ENCODE results near the gene KIF6.

Gene KIF6

DNA sequence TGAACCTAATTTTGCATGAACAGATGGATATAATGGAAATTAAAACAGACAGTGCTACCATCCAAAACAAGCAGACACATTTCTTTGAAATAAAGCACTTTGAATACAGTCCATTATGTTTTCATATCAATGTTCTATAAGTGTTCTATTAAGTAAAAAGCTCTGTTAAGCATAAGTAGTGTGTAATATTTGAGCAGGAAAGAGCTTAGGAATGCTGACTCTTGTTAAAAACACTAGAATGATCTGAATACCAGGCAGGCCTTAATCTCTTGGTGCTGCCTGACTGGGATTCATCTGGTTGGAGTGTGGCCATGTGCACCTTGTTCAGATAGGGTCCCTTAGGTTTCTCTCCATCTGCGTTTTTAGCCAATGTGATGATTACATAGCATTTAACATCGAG is 130.9 kb downstream of the KIF6 start:
- no peak for DNase-seq (ENCODE audit: low read depth)

DNA sequence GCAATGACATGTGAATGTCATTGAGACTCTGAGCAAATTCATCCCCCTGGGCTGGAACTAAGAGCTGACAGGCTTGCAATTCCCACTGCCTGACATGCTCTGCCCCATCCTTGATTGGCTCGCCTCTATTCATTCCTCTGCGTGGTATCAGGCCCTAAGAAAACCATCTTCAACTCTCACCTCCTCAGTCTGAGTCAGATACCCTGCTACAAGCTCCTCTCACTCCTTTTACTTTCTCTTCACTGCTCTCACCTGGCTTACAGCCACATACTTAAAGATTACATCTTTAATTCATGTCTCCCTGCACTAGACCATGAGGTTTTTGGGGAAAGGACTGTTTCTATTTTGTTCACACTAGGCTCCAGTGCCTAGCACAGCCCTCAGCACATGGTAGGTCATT is 131.6 kb downstream of the KIF6 start:
- DNase-seq (ENCODE audit: low read depth): no peak

DNA sequence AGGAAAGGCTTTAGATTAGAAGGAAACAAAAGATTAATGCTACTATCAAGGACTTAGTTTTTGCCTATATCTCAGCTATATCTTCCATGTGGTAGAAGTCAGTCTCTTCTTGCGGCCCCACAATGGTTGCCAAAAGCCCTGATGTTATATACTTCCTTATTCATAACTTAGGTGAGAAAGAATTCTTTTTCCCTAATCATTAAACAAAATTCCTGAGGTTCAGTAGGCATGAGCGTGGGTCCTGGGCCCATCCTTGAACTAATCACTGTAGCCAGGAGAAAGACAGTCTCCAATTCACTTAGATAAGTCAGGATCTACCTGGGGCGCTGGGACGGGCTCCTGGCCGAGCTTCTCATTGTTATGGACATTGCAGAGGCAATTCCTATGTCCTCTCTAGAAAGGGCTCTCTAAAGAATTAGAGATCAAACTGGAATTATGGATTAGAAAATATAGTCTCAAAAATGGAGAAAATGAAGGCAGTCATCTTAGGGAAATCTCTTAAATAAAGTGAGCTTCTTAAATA is 134.3 kb downstream of the KIF6 start:
- DNase-seq (ENCODE audit: low read depth): no peak

DNA sequence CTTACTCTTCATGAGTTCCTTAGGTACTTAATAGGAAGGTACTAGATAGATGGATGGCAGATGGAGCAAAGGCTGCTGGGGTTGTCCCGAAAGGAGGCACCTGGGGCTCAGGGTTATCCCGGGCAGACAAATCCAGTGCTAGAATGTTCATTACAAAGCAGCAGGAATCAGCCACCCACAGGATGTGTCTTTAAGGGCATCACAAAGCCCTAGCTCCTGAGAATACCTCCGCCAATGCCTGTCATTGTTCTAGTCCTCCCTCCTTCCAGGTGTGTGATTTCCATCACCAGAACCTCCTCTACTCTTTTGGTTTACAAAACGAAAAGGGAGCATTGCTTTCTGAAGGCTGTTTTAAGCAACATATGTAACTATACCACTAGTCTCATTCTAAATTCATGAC is 138.1 kb downstream of the KIF6 start:
- DNase-seq (ENCODE audit: low read depth): no peak

DNA sequence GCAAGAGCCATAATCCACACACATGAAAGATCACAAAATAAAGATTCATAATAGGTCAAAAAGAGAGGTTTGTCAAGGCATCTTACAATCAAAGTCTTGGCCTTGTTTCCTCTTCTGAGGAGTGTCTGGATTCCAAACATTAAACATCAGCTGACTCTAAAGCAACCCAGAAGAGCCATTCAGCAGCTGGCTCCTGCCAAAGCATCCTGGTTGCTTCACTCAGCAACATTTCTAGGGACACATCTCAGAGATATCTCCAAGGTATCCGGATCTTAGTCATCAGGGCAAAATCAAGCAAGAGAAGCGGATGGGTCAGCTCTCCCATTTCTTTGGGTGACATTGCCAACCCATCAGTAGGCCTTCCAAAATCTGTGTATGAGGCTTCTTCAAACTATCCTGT is 139.6 kb downstream of the KIF6 start:
- DNase-seq (ENCODE audit: low read depth): no peak

DNA sequence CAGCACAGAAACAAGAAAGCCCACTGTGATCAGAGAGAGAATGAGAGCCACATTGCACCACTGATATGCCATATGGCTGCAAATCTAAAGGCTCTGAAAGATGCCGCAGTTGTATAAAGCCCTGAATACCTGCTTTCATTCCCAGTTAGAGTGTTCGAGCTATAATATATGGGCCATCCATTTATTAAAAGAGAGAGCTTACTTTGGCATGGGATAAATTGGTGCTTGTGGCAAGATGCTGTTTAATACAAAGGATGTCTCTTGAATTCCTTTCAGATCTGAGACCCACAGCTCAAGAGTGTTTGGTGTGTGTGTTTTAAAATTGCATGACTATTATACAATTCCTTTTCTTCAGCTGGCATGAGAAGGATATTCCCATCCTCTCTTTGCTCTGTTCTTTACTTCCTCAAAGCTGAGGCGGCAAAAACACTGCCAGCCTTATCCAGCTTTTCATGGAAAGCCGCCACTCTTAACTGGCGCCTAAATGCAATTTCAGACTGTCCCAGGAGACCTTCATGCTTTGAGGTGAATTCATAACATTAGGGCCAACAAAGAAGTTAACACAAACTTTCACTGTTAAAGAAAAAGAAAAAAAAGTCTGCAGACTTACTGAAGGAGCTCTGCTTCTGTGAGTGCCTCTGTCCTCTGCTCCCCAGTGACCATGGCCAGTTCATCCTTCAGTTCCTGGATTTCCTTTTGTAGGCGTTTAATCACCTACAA is 147.6 kb downstream of the KIF6 start:
- DNase-seq (ENCODE audit: low read depth): no peak

DNA sequence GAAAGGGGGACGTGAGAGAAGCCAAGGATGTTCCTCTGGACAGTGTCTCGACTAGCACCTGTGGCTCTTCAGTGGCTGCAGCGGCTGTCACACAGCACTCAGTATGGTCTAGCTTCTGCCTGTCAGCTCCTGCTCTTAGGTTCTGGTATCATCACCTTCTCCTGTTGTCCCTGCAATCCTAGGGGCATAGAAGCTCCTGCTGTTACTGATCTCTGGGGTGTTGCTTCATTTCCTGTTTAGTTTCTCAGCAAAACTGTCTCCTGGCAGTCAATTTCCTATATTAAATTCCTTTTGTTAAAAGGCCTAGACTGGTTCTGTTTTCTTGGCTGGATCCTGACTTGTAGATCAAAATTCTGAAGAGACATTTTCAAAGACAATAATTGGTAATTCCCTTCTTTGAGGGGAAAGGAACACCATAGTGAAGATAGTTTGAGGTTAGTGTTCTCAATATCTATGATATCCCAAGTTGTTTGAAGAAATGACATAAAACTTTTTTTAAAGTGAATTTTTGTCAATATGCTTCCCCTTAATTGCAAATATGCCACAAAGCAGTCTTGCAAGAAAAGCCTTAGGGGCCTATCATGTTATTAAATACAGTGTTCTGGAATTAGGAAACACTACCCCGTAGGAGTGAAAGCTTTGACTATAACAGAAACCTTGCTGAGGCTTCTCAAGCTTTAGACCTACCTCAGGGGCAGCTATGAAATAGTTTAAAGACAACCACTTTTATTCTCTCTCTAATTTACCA is 148.5 kb downstream of the KIF6 start:
- no peak for DNase-seq (ENCODE audit: low read depth)

DNA sequence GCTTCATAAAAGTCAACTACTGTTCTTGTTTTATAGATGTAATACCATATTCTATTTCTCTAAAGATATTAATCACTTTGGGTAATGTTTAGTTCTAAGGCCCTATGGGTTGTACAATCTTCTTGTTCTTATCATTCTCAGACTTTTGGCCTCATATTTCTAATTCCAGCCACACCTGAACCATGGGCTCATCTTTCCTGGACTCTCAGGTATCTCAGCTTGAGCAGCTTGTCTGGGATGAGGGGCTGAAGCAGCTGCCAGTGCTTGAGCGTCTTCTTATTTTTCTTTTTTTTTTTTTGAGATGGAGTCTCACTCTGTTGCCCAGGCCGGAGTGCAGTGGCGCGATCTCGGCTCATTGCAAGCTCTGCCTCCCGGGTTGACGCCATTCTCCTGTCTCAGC is 150.2 kb downstream of the KIF6 start:
- no peak for DNase-seq (ENCODE audit: low read depth)

DNA sequence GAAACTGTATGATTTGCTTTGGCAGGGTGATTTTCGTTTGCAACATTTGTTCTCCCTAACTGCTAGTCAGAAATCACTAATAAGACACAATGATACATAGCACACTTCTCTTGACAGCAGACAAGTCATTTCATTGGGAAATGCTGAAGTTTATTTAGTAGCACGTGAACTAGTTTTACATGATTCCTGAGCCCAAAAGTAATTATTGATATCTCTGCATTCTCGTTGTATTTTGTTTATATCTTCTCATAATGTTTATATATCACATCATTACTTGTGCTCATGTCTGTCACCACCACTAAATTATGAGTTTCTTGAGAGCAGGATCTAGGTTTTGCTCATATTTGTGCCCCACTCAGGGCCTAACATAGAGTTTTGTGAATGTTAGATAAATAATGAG is 151.7 kb downstream of the KIF6 start:
- no peak for DNase-seq (ENCODE audit: low read depth)

DNA sequence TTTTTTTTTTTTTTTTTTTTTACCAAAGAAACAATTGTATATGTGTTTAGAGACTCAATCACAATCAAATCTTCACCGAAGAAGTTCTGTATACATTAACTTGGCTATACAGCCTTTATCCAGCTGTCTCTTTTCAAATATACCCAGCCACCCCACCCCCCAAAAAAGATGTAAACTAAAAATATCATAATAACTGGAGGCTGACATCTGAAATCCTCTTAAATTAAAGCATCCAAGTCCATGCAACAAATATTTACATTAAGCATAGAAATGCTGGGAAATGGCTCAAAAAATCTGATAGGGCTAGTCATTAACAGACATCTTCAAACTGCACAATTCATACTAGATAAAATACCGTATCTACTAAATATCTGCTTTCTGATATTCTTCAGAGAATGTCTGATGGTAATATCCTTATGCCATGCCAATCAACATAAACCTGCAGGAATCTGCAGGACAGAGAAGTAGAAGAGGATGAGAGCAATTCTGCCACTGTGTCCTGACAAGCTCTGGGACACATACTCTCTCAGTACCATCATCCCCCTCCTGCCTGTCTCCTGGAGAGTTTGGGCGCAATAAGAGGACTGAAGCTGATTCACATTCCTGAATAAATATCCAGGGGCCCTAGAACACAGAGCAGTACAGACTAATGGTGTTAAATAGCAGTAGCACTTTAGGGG is 152.4 kb downstream of the KIF6 start:
- DNase-seq (ENCODE audit: low read depth): no peak

DNA sequence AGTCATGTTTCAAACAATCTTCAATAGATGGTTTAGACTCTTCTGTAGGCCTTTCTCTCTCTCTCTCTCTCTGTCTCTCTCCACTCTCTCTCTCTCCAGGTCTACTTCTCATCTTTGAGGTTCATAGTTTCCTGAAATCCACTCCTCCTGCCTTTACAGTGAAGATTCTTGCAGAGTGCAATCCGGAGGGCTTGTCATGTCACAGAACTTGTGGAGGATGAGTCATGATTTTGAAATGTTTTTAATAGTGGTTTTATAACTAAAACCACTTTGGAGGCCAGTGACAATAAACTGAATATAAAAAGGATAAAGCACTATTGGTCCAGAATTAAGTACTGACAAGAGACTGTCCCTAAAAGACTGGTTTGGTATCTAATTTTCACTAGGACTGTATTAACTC is 156.3 kb downstream of the KIF6 start:
- no peak for DNase-seq (ENCODE audit: low read depth)

DNA sequence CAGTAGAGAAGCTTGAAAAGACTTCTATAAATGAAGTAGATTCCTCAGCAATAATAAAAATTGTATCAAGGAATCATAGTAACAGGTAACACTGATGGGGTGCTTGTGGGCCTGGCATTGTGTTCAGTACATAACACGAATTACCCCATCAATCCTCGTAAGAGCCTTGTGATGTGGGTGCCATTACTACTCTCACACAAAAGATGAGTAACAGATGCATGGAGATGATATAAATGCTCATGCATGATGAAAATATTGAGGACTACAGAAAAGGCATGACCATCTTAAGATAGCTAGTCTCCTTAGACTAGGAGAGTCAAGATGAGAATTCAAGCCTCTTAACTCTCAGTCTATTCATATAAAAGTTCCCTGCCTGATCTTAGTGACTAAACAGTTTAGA is 158.1 kb downstream of the KIF6 start:
- no peak for DNase-seq (ENCODE audit: low read depth)

DNA sequence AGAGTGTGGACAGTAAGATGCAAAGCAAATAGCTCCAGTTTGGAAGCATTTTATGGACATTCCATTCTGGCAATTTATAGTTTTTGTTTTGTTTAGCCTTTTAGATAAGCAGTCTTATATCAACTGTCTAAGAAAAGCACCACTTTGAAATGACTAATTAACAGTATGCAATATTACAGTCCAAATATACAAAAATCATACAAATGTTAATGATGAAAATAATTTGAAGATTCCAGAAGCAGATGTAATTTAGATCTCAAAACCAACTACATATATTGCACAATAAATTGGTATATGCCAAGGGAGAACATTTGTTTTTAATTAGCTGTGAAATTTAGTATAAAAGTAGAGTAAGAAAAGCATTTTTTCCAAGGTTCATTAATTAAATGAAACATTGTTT is 158.8 kb downstream of the KIF6 start:
- no peak for DNase-seq (ENCODE audit: low read depth)

DNA sequence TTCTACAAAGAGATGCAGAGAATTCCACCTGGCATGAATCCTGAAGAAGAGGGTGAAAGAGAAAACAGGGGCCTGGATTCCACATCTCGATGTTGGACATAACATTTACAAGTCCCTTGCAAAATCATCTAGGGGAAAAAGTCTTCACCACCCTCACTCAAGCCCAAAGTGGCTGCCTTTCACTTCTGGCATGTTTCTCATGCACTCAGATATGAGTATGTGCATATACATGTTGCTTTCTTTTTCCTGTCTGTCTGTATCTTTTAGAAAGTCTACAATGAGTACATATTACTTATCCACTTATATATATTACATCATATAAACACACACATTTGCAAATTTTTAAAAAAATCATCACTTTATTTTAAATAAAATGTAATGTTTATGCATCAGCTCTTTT is 159.3 kb downstream of the KIF6 start:
- no peak for DNase-seq (ENCODE audit: low read depth)

DNA sequence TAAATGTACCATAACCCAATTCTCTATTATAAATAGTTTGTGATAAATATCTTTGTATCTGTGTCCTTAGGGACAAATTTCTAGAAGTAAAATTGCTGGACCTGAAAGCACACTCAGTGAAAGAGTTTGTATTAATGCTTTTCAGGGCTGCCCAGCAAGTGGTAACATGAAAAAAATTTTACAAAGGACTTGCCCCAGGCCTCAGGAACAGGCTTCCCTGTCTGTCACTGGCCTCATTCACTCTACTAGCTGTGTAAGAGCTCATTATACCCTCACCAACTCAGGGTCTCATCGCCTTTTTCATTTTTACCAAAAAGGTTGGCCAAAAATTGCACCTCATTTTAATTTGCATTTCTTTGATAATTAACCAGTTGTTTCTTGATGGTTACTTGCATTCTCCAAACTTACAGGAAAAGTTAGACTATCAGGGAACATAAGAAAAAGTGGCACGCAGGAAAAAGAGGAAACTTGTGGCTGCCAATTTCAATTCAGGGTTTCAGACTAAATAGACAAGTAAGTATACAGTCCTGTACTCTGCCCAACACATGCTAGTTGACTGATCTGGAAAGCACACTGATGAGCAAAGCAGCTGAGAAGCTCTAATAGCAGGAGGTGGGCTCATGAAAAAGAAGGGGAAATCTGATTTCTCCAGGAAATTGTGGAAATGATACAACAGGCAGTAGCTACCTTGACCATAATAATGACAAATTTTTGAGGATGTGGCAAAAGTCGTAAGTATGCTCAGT is 161.5 kb downstream of the KIF6 start:
- DNase-seq (ENCODE audit: low read depth): no peak

DNA sequence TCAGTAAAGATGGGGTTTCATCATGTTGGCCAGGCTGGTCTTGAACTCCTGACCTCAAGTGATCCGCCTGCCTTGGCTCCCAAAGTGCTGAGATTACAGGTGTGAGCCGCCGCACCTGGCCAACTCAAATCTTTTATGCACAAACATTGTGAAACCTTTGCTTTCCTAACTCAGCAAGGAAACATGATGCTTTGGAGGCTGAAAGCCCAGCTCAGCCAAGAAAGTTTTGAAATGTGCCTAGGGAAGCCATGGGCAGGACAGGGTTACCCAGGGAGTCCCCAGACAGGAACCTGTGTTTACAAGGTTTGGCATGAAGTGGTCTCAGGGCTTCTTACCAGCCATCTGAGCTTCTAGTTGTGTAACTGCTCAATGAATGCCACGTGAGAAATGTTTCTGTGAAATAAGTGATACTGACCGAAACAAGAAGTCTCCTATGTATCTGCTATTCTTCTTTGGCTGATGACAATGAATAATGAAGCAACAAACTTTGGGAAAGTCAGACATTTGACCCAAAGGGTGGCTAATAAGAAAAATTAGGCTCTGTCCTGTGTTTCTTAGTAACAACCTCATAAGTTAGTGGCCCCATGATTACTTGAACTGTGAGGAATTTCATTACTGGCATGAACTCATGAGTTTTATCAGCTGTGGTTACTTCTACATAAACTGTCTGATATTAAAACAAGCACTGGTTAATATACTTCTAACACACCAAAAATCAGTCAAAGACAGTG is 163.5 kb downstream of the KIF6 start:
- no peak for DNase-seq (ENCODE audit: low read depth)

DNA sequence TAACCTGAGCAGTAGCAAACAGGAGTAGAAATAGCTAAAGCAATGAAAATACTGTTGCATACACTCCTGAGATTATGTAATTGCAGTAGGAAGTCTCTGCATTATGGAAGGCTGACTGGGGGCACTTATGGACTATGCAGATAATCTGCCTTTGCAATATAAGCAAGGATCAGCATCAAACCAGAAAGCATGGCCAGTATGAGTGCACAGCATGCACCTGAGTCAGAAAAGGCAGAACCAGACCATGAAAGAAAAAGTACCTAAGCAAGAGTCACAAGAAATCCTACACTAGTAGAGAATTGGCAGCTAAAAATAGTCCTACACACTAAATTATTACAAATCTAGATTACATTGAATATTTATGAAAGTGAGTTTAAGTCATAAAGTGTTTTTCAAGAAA is 164.3 kb downstream of the KIF6 start:
- no peak for DNase-seq (ENCODE audit: low read depth)

DNA sequence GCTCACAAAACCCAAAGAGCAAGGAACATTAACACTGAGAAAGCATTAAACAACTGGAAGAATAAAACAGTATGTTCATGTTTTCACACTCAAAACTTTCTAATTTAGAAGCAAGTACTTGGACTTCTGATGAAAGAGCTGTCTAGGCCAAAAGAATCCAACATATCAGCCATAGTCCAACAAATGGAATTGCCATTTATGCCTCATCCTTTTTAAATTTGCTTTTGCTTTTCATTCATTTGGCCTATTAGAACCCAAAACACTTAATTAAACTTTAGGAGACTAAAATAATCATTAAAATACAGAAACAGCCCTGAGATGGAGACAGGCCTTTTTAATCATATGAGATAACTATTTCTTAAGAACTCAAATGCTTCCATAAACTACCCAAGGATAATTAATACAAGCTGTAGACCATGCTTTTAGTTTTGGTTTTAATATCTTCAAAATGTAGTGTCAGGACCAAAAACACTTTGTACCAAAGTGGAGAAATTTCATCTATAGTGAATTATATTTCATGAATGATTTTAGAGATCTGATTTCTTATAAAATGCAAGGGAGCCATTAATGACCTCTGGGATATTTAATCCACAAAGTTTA is 166.5 kb downstream of the KIF6 start:
- DNase-seq (ENCODE audit: low read depth): no peak

DNA sequence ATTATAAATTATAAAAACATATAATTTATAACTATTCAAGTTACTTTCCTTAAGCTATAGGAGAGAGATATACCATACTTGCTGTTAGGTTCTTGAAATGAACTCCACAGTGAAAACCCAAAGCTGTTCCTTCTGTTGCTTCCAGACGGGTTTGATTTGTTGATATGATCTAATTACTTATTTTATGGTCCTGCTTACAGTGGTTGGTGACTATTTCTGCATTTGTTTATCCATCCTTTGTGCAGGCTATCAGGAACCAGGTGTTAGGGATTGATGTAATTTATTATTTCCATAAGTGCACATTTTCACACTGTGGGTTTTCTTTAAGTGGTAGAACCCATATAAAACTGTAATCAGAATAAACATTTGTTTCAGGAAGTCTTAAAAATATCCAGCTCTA is 167.1 kb downstream of the KIF6 start:
- no peak for DNase-seq (ENCODE audit: low read depth)

DNA sequence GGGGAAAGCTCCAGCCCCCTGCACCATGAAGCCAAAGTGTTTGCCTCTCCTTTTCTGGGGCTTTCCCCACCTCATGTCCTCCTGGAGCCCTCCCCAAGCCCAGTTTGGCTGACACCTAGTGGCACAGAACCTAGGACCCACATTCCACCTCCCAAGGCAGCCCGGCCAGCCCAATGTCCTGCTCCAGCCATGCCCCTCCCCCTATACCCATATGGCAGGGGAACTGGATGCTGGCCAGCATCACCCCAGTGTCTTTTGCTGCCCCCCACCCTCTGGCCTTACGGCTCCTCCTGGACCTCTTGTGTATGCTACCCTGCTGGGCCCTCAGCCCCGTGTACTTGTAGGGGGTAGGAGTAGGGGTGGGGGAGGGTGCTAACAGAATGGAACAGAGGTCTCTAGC is 170.1 kb downstream of the KIF6 start:
- DNase-seq (ENCODE audit: low read depth): no peak

All from T-helper 22 cell (primary cell).